ENCODE results near the gene PLD4. TPM values are rescaled to one million over a fixed set of nuclear protein-coding genes. Genes with fewer than 3 reads are reported as not detected.
"Not testable (repeated sequence)": the region's sequence is repeated elsewhere in the genome, so short reads cannot be mapped to it uniquely, and the experiment has no call there.

The PLD4 gene
- total and polyA plus RNA-seq, 3 donors from 2014 or later = 1.1 to 1.7 (median 1.2) TPM

DNA sequence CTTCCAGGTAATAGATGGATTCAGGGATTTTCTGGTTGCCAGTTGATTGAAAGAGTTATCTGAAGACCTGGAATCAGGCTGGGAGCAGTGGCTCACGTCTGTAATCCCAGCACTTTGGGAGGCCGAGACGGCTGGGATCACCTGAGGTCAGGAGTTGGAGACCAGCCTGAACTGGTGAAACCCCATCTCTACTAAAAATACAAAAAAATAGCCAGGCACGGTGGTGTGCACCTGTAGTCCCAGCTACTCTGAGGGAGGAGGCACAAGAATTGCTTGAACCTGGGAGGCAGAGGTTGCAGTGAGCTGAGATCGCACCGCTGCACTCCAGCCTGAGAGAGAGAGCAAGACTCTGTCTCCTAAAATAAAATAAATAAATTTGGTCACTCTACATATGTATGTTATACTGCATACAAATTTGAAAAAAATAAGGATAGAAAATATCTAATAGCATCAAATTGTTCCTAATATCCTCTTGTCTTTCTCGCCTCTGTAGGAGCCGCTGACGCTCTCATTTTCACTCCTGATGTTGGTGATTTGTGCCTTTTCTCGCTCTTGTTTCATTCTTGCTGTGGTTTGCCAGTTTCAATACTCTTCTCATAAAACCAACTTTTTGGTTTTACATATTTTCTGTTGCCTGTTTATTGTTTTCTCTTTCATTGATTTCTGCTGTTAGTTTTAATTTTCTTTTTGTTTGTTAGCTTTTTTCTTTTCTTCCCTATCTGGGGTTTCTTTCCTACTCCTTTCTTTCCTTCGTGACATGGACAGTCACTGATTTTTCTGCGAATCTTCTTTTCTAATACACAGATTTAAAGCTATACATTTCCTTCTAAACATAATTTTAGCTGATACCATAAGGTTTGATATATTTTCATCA is 23.8 kb upstream of the PLD4 start:
- intact Hi-C loops (cut with DNase I; ENCODE audit: low total_unique reads) = no loop called here
- H3K27me3 ChIP-seq = no peaks in the 10 kb centered on the region
- no peak overlapping the region for H3K4me3 ChIP-seq
- 89 to 94% methylated on average over 12 of the region's 12 CpGs for WGBS, 2 donors
- H3K27ac ChIP-seq = no peak overlapping the region
- no peaks in the 10 kb centered on the region for H3K36me3 ChIP-seq (ENCODE audit: low read depth, missing control alignments)
- TF ChIP-seq POLR2A (IDR thresholded peaks at IDR 0.05) = no peak
- TF ChIP-seq, protein P1, sequence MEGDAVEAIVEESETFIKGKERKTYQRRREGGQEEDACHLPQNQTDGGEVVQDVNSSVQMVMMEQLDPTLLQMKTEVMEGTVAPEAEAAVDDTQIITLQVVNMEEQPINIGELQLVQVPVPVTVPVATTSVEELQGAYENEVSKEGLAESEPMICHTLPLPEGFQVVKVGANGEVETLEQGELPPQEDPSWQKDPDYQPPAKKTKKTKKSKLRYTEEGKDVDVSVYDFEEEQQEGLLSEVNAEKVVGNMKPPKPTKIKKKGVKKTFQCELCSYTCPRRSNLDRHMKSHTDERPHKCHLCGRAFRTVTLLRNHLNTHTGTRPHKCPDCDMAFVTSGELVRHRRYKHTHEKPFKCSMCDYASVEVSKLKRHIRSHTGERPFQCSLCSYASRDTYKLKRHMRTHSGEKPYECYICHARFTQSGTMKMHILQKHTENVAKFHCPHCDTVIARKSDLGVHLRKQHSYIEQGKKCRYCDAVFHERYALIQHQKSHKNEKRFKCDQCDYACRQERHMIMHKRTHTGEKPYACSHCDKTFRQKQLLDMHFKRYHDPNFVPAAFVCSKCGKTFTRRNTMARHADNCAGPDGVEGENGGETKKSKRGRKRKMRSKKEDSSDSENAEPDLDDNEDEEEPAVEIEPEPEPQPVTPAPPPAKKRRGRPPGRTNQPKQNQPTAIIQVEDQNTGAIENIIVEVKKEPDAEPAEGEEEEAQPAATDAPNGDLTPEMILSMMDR (IDR thresholded peaks at IDR 0.05) = no peak
- no peak for DNase-seq
- H3K9me3 ChIP-seq = no peaks in the 10 kb centered on the region
- no peaks in the 10 kb centered on the region for H3K4me1 ChIP-seq

DNA sequence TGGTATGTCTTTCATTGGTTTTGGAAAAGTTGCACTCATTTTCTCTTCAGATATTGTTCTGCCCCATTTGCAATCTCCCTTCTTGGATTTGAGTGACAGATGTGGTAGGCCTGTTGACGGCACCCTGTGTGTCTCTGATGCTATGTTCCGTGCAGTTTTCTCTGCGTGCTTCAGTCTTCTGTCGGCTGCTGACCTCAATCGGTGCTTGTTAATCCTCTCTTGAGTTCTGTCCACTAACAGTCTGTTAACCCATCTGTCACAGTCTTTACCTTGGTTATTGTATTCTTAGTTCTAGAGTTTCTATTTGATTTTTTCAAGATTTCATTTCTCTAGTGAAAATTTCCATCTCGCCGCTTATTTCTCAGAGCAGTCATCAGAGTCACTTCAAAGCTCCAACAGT is 20.7 kb upstream of the PLD4 start:
- no peak overlapping the region for H3K4me3 ChIP-seq
- H3K27ac ChIP-seq = no peak overlapping the region
- H3K36me3 ChIP-seq (ENCODE audit: low read depth, missing control alignments) = no peaks in the 10 kb centered on the region
- no peaks in the 10 kb centered on the region for H3K9me3 ChIP-seq
- 91 to 92% methylated on average over 7 of the region's 7 CpGs for WGBS, 2 donors
- no peaks in the 10 kb centered on the region for H3K4me1 ChIP-seq
- intact Hi-C loops (cut with DNase I; ENCODE audit: low total_unique reads) = no loop called here
- no peak for TF ChIP-seq POLR2A (IDR thresholded peaks at IDR 0.05)
- TF ChIP-seq, protein P1 (IDR thresholded peaks at IDR 0.05) = no peak
- H3K27me3 ChIP-seq = no peaks in the 10 kb centered on the region
- no peak for DNase-seq

DNA sequence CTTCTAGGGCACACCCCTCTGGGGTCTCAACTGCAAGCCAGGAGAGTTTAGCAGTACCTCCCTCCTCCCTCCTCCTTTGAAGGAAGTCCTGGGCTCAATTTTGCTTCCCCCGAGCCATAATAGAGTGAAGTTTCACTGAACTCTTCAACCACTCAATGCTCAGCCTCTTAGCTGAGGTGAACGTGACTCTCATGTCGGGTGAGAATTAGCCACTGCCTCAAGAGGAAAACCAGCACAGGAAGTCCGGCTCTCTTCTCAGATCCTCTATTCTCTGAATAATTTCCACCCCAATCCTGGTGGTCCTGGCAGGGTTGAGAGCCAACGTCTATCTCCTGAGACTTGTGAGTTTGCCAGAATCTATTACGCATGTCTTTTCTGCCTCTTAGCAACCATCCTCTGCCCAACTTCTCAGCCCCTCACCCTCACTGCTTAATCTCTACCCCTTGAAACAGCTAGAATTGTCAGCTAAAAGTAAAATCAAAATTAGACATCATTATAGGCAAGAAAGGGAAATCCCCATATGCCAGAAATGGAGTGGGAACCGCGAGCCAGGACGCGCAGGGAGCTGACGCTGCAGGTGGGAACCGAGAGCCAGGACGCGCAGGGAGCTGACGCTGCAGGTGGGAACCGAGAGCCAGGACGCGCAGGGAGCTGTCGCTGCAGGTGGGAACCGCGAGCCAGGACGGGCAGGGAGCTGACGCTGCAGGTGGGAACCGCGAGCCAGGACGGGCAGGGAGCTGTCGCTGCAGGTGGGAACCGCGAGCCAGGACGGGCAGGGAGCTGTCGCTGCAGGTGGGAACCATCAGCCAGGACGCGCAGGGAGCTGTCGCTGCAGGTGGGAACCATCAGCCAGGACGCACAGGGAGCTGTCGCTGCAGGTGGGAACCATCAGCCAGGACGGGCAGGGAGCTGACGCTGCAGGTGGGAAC is 19.8 kb upstream of the PLD4 start:
- H3K4me3 ChIP-seq; H3K27me3 ChIP-seq; intact Hi-C loops (cut with DNase I; ENCODE audit: low total_unique reads); H3K9me3 ChIP-seq; H3K4me1 ChIP-seq; DNase-seq; H3K27ac ChIP-seq; H3K36me3 ChIP-seq (ENCODE audit: low read depth, missing control alignments): not testable (repeated sequence)
- WGBS, 2 donors = 66 to 71% methylated on average over 34 to 38 of the region's 38 CpGs

DNA sequence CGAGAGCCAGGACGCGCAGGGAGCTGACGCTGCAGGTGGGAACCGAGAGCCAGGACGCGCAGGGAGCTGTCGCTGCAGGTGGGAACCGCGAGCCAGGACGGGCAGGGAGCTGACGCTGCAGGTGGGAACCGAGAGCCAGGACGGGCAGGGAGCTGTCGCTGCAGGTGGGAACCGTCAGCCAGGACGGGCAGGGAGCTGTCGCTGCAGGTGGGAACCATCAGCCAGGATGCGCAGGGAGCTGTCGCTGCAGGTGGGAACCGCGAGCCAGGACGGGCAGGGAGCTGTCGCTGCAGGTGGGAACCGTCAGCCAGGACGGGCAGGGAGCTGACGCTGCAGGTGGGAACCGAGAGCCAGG is 19.1 kb upstream of the PLD4 start:
- H3K4me3 ChIP-seq; H3K36me3 ChIP-seq (ENCODE audit: low read depth, missing control alignments); intact Hi-C loops (cut with DNase I; ENCODE audit: low total_unique reads); H3K4me1 ChIP-seq; H3K27me3 ChIP-seq; DNase-seq; H3K9me3 ChIP-seq; H3K27ac ChIP-seq: not testable (repeated sequence)
- WGBS, 2 donors = 74 to 81% methylated on average over 10 to 28 of the region's 28 CpGs

DNA sequence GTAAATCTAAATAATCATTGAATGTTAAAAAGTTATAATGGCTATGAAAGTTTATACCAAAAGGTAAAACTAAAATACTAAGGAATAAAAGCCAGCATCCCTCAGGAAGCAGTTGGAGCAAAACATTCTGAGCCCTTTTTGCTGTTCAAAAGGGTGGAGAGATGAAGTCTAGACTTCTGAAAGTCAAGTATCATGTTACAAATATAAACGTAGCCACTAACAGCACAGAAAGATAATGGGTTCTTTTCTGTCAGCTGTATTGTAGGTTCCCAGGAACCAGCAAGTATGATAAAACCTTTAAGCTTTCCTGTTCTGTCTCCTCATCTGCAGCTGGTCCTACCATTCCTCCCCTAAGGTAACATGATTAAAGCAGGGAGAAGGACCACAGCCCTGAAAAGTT is 16.4 kb upstream of the PLD4 start:
- 12 to 16% methylated on average over 1 of the region's 1 CpG for WGBS, 2 donors
- no peak overlapping the region for H3K27ac ChIP-seq

More for the DNA sequence above, 16.4 kb upstream of the PLD4 start:
- TF ChIP-seq, protein P1 (IDR thresholded peaks at IDR 0.05) = no peak
- no peak for TF ChIP-seq POLR2A (IDR thresholded peaks at IDR 0.05)
- intact Hi-C loops (cut with DNase I; ENCODE audit: low total_unique reads) = no loop called here
- no peaks in the 10 kb centered on the region for H3K9me3 ChIP-seq
- H3K4me1 ChIP-seq = no peaks in the 10 kb centered on the region
- H3K36me3 ChIP-seq (ENCODE audit: low read depth, missing control alignments) = no peaks in the 10 kb centered on the region
- no peak overlapping the region for H3K4me3 ChIP-seq
- no peaks in the 10 kb centered on the region for H3K27me3 ChIP-seq
- DNase-seq = no peak
